ENCODE results near the gene LDLRAD3. TPM values are rescaled to one million over a fixed set of nuclear protein-coding genes. Genes with fewer than 3 reads are reported as not detected.

LDLRAD3 gene
- total RNA-seq, 1 experiment from 2014 or later, result 15.3 TPM

DNA sequence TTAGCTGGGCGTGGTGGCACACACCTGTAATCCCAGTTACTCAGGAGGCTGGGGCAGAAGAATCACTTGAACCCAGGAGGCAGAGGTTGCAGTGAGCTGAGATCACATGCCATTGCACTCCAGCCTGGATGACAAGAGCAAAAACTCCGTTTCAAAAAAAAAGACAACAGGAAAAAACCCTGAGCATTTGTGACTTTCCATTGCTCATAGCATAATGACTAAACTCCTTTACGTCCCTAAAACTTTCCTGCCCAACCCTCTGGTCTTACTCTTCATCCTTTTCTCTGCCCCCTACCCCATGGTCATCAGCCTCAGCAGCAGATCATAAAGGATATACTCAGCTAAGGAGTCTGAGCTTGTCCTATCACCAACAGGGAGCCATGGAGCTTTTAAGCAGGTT, 6.8 kb upstream of the LDLRAD3 start:
- H3K9ac ChIP-seq (ENCODE audit: low read length), result no peak overlapping the region
- H3K9me3 ChIP-seq (ENCODE audit: low read length), result no peaks in the 10 kb centered on the region; the same call in 1 of the 2 replicates
- intact Hi-C loops (cut with micrococcal nuclease), result no loop called here
- H3F3A ChIP-seq (ENCODE audit: low read length, unreplicated experiment), result no peaks in the 10 kb centered on the region
- H3K36me3 ChIP-seq (ENCODE audit: low read depth, low read length), result no peaks in the 10 kb centered on the region
- H4K20me1 ChIP-seq (ENCODE audit: low read length), result no peaks in the 10 kb centered on the region
- no peak overlapping the region for H3K4me2 ChIP-seq (ENCODE audit: low read length)
- no TSS peak for BruUV-seq (replicated peaks)
- H3K27me3 ChIP-seq (ENCODE audit: low read length), result no peaks in the 10 kb centered on the region
- no peak overlapping the region for H3K27ac ChIP-seq (ENCODE audit: low read length)
- no peak overlapping the region for H3K4me3 ChIP-seq (ENCODE audit: low read length)
- no peaks in the 10 kb centered on the region for H3K9me2 ChIP-seq (replicated peaks; ENCODE audit: low read length)
- no peak overlapping the region for H2AFZ ChIP-seq (ENCODE audit: low read length)
- DNase-seq (no peak), ATAC-seq (no peak)
- ChIA-PET CTCF (interaction anchor here (0.5 kb wide), 1 partner anchor 115 kb away, joined by 7 read pairs; no protein-coding TSS in a partner anchor), POLR2A (ENCODE audit: unreplicated experiment) (no interaction called here)
- no peak for TF ChIP-seq EZH2phosphoT487 (IDR thresholded peaks at IDR 0.05; ENCODE audit: borderline replicate concordance, low read length)
- no peaks in the 10 kb centered on the region for H3K79me2 ChIP-seq (ENCODE audit: low read length)
- peaks cover 10% of the 10 kb centered on the region for H3K4me1 ChIP-seq (ENCODE audit: insufficient read depth, low read length)

DNA sequence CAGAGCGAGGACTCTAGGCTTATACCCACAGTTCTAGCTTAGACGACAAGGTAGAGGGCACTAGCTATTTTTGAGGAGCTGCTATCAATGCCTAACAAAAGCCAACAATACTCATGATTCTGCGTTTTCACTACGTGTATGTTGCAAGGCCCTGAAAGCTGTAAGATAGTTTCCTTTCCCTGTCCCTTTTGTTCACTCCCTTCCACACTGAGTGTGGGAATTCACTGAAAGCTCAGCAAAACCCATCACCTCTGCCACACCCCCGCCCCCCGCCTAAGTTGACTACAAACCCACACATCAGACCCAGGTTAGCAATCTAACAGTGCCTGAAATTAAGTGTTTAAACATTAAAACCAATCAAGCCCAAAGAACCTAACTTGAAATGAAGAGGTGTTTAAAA, 6.2 kb upstream of the LDLRAD3 start:
- H3F3A ChIP-seq (ENCODE audit: low read length, unreplicated experiment), result no peaks in the 10 kb centered on the region
- ChIA-PET CTCF (no interaction called here), POLR2A (ENCODE audit: unreplicated experiment) (no interaction called here)
- H3K4me2 ChIP-seq (ENCODE audit: low read length), result no peak overlapping the region
- H3K9me3 ChIP-seq (ENCODE audit: low read length), result no peaks in the 10 kb centered on the region
- H3K4me1 ChIP-seq (ENCODE audit: insufficient read depth, low read length), result peaks cover 7% of the 10 kb centered on the region
- intact Hi-C loops (cut with micrococcal nuclease), result no loop called here
- H3K4me3 ChIP-seq (ENCODE audit: low read length), result no peak overlapping the region
- no peak overlapping the region for H3K9ac ChIP-seq (ENCODE audit: low read length)
- ATAC-seq (no peak), DNase-seq (no peak)
- no peaks in the 10 kb centered on the region for H3K27me3 ChIP-seq (ENCODE audit: low read length)
- TF ChIP-seq EZH2phosphoT487 (IDR thresholded peaks at IDR 0.05; ENCODE audit: borderline replicate concordance, low read length) (no peak), EZH2 (IDR thresholded peaks at IDR 0.05; ENCODE audit: low read length, unreplicated experiment) (no peak)
- TF ChIP-seq, protein P1, sequence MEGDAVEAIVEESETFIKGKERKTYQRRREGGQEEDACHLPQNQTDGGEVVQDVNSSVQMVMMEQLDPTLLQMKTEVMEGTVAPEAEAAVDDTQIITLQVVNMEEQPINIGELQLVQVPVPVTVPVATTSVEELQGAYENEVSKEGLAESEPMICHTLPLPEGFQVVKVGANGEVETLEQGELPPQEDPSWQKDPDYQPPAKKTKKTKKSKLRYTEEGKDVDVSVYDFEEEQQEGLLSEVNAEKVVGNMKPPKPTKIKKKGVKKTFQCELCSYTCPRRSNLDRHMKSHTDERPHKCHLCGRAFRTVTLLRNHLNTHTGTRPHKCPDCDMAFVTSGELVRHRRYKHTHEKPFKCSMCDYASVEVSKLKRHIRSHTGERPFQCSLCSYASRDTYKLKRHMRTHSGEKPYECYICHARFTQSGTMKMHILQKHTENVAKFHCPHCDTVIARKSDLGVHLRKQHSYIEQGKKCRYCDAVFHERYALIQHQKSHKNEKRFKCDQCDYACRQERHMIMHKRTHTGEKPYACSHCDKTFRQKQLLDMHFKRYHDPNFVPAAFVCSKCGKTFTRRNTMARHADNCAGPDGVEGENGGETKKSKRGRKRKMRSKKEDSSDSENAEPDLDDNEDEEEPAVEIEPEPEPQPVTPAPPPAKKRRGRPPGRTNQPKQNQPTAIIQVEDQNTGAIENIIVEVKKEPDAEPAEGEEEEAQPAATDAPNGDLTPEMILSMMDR (conservative IDR thresholded peaks at IDR 0.05; ENCODE audit: low read depth, low read length), result no peak
- no peaks in the 10 kb centered on the region for H3K79me2 ChIP-seq (ENCODE audit: low read length)
- no peaks in the 10 kb centered on the region for H3K9me2 ChIP-seq (replicated peaks; ENCODE audit: low read length)
- H3K27ac ChIP-seq (ENCODE audit: low read length), result no peak overlapping the region
- no peaks in the 10 kb centered on the region for H4K20me1 ChIP-seq (ENCODE audit: low read length)
- H2AFZ ChIP-seq (ENCODE audit: low read length), result no peak overlapping the region
- no peaks in the 10 kb centered on the region for H3K36me3 ChIP-seq (ENCODE audit: low read depth, low read length)
- BruUV-seq (replicated peaks), result no TSS peak

DNA sequence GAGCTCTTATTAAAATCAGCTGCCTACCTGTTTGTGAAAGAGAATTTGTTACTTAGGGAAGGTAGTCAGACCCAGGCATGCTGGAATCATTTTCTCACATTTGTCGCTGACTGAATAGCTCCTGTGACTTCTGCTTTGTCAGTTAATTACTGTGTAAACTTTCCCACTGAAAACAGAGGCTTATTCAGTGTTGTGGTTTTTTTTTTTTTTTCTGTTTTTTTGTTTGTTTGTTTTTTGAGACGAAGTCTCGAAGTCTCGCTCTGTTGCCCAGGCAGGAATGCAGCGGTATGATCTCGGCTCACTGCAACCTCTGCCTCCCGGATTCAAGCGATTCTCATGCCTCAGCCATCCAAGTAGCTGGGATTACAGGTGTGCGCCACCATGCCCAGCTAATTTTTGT, 5.6 kb upstream of the LDLRAD3 start:
- H3K4me1 ChIP-seq (ENCODE audit: insufficient read depth, low read length), result peaks cover 3% of the 10 kb centered on the region
- CTCF ChIA-PET, result no interaction called here

More for the DNA sequence above, 5.6 kb upstream of the LDLRAD3 start:
- Histone ChIP-seq H3K9me2 (replicated peaks; ENCODE audit: low read length) (no peaks in the 10 kb centered on the region), H3K4me2 (ENCODE audit: low read length) (no peak overlapping the region), H3K9ac (ENCODE audit: low read length) (no peak overlapping the region), H3K9me3 (ENCODE audit: low read length) (no peaks in the 10 kb centered on the region), H3K36me3 (ENCODE audit: low read depth, low read length) (no peaks in the 10 kb centered on the region), H4K20me1 (ENCODE audit: low read length) (no peaks in the 10 kb centered on the region), H3F3A (ENCODE audit: low read length, unreplicated experiment) (no peaks in the 10 kb centered on the region), H3K4me3 (ENCODE audit: low read length) (no peak overlapping the region), H3K79me2 (ENCODE audit: low read length) (no peaks in the 10 kb centered on the region), H2AFZ (ENCODE audit: low read length) (no peak overlapping the region), H3K27me3 (ENCODE audit: low read length) (no peaks in the 10 kb centered on the region), H3K27ac (ENCODE audit: low read length) (no peak overlapping the region)
- no peak for TF ChIP-seq EZH2phosphoT487 (IDR thresholded peaks at IDR 0.05; ENCODE audit: borderline replicate concordance, low read length)
- TF ChIP-seq EZH2 (IDR thresholded peaks at IDR 0.05; ENCODE audit: low read length, unreplicated experiment), result no peak
- TF ChIP-seq, protein P1 (conservative IDR thresholded peaks at IDR 0.05; ENCODE audit: low read depth, low read length), result no peak
- no TSS peak for BruUV-seq (replicated peaks)
- intact Hi-C loops (cut with micrococcal nuclease), result no loop called here
- POLR2A ChIA-PET (ENCODE audit: unreplicated experiment), result no interaction called here
- DNase-seq (no peak), ATAC-seq (no peak)

Measured in PC-3 (cell line).